Measurements from ENCODE around the gene SERP2. TPM values are rescaled to one million over a fixed set of nuclear protein-coding genes. Genes with fewer than 3 reads are reported as not detected.

SERP2 gene
- total RNA-seq, 1 donor from 2014 or later: 2.4 TPM

DNA sequence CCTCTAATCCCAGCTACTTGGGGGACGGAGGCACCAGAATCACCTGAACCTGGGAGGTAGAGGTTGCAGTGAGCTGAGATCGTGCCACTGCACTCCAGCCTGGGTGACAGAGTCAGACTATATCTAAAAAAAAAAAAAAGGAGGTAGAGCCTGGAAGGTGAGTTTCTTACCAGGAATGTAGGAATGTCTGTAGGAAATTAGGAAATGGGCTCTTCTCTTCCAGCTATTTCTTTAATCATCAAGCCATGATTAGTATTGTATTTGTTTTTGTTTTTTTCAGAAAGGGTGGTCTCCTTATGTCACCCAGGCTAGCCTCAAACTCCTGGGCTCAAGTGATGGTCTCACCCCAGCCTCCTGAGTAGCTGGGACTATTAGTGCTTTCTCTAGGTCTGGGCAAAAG is 26.3 kb upstream of the SERP2 start:
- Histone ChIP-seq H3K4me3 (ENCODE audit: insufficient read depth, low read depth, low read length) (no peak overlapping the region), H4K20me1 (ENCODE audit: insufficient read depth, low read length) (no peaks in the 10 kb centered on the region), H3K4me1 (ENCODE audit: insufficient read depth, low read length) (no peaks in the 10 kb centered on the region), H3K27ac (ENCODE audit: low read depth, low read length) (no peak overlapping the region), H3K9me3 (ENCODE audit: insufficient read depth, low read depth, low read length) (no peaks in the 10 kb centered on the region), H2AFZ (ENCODE audit: low read depth, low read length) (no peak overlapping the region), H3K9ac (ENCODE audit: low read length) (no peak overlapping the region), H3K27me3 (ENCODE audit: insufficient read depth, low read length) (no peaks in the 10 kb centered on the region), H3K79me2 (ENCODE audit: insufficient read depth, low read length) (no peaks in the 10 kb centered on the region), H3K4me2 (ENCODE audit: low read length) (no peak overlapping the region), H3K36me3 (ENCODE audit: insufficient read depth, low read length) (no peaks in the 10 kb centered on the region)
- H3K27me3 Mint-ChIP-seq (ENCODE audit: low read depth, unreplicated experiment): peaks cover 2% of the 10 kb centered on the region
- peaks cover 1% of the 10 kb centered on the region for H3K4me1 Mint-ChIP-seq (ENCODE audit: low read depth, unreplicated experiment)
- no peaks in the 10 kb centered on the region for H3K9me3 Mint-ChIP-seq (ENCODE audit: unreplicated experiment)
- TF ChIP-seq, protein P1, sequence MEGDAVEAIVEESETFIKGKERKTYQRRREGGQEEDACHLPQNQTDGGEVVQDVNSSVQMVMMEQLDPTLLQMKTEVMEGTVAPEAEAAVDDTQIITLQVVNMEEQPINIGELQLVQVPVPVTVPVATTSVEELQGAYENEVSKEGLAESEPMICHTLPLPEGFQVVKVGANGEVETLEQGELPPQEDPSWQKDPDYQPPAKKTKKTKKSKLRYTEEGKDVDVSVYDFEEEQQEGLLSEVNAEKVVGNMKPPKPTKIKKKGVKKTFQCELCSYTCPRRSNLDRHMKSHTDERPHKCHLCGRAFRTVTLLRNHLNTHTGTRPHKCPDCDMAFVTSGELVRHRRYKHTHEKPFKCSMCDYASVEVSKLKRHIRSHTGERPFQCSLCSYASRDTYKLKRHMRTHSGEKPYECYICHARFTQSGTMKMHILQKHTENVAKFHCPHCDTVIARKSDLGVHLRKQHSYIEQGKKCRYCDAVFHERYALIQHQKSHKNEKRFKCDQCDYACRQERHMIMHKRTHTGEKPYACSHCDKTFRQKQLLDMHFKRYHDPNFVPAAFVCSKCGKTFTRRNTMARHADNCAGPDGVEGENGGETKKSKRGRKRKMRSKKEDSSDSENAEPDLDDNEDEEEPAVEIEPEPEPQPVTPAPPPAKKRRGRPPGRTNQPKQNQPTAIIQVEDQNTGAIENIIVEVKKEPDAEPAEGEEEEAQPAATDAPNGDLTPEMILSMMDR (IDR thresholded peaks at IDR 0.05; ENCODE audit: insufficient read depth, low read depth, low read length): no peak
- no peak for TF ChIP-seq EZH2 (IDR thresholded peaks at IDR 0.05; ENCODE audit: insufficient read depth, low read length)
- H3K4me3 Mint-ChIP-seq (ENCODE audit: unreplicated experiment): no peak overlapping the region
- FAIRE-seq (no peak), DNase-seq (ENCODE audit: low read depth) (no peak)
- peaks cover 2% of the 10 kb centered on the region for H3K36me3 Mint-ChIP-seq (ENCODE audit: low read depth, unreplicated experiment)
- no peak overlapping the region for H3K27ac Mint-ChIP-seq (ENCODE audit: unreplicated experiment)

DNA sequence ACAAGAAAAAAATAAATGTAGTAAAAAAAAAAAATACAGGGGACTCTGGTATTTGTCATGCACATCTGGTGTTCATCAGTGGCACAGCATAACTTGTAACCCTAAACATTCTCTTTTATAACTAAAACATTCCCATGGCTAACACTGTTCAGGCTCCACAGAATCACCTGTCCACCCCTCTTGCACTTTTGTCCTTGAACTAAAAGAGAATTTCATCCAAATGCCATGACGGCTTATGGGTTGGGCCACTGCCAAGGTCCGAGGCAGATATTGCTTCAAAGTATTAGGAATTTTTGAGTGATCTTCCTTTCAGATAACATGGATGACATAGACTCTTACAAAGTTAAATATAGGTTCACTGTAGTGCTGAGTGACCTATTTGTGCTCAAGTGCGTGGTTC is 25.7 kb upstream of the SERP2 start:
- Histone ChIP-seq H3K4me3 (ENCODE audit: insufficient read depth, low read depth, low read length) (no peak overlapping the region), H3K79me2 (ENCODE audit: insufficient read depth, low read length) (no peaks in the 10 kb centered on the region), H2AFZ (ENCODE audit: low read depth, low read length) (no peak overlapping the region), H4K20me1 (ENCODE audit: insufficient read depth, low read length) (no peaks in the 10 kb centered on the region), H3K27me3 (ENCODE audit: insufficient read depth, low read length) (no peaks in the 10 kb centered on the region), H3K4me2 (ENCODE audit: low read length) (no peak overlapping the region), H3K9me3 (ENCODE audit: insufficient read depth, low read depth, low read length) (no peaks in the 10 kb centered on the region), H3K9ac (ENCODE audit: low read length) (no peak overlapping the region), H3K27ac (ENCODE audit: low read depth, low read length) (no peak overlapping the region), H3K4me1 (ENCODE audit: insufficient read depth, low read length) (no peaks in the 10 kb centered on the region), H3K36me3 (ENCODE audit: insufficient read depth, low read length) (no peaks in the 10 kb centered on the region)
- no peak overlapping the region for H3K4me3 Mint-ChIP-seq (ENCODE audit: unreplicated experiment)
- TF ChIP-seq, protein P1 (IDR thresholded peaks at IDR 0.05; ENCODE audit: insufficient read depth, low read depth, low read length): no peak
- no peak for TF ChIP-seq EZH2 (IDR thresholded peaks at IDR 0.05; ENCODE audit: insufficient read depth, low read length)
- no peak overlapping the region for H3K27ac Mint-ChIP-seq (ENCODE audit: unreplicated experiment)
- no peak for DNase-seq (ENCODE audit: low read depth)
- H3K4me1 Mint-ChIP-seq (ENCODE audit: low read depth, unreplicated experiment): peaks cover 7% of the 10 kb centered on the region
- H3K9me3 Mint-ChIP-seq (ENCODE audit: unreplicated experiment): no peaks in the 10 kb centered on the region
- peaks cover 2% of the 10 kb centered on the region for H3K27me3 Mint-ChIP-seq (ENCODE audit: low read depth, unreplicated experiment)
- no peak for FAIRE-seq
- H3K36me3 Mint-ChIP-seq (ENCODE audit: low read depth, unreplicated experiment): peaks cover 2% of the 10 kb centered on the region

DNA sequence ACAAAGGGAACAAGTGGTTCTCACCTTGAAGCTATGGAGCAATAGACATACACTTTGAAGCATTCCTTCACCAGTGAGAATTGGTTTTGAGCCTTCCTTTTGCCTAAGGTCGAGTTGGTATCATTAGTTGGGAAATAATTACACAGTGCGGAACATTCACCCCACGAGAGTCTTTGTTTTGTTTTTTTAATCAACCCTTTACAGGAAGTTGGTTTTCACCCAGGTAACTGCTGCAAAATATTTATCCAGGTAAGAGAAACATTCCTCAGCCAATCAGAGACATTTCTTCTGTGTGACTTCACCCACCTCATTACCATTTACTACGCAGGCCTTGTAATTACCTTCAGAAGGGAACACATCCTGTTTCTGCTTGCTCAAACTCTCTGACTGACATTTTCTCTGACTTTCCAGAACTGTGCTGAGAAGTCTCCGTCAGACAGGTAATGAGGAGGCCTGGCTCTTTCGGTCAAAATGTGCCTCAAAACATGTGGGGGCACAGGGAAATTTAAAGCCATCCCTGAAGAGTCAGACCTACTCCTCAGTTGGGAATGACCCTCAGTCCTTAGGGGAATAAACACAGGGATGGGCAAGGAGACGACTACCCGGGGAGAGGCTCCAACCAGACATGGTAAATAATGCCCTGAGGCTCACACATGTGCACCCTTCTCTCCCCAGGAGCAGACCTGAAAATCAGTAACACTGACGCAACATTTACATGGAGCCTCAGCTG is 22.7 kb upstream of the SERP2 start:
- FAIRE-seq: no peak

More for the DNA sequence above, 22.7 kb upstream of the SERP2 start:
- no peaks in the 10 kb centered on the region for H3K9me3 ChIP-seq (ENCODE audit: insufficient read depth, low read depth, low read length)
- H3K9ac ChIP-seq (ENCODE audit: low read length): no peak overlapping the region
- no peaks in the 10 kb centered on the region for H3K27me3 ChIP-seq (ENCODE audit: insufficient read depth, low read length)
- no peaks in the 10 kb centered on the region for H3K4me1 ChIP-seq (ENCODE audit: insufficient read depth, low read length)
- no peak for DNase-seq (ENCODE audit: low read depth)
- no peak overlapping the region for H3K4me3 ChIP-seq (ENCODE audit: insufficient read depth, low read depth, low read length)
- H3K9me3 Mint-ChIP-seq (ENCODE audit: unreplicated experiment): no peaks in the 10 kb centered on the region
- no peaks in the 10 kb centered on the region for H4K20me1 ChIP-seq (ENCODE audit: insufficient read depth, low read length)
- TF ChIP-seq EZH2 (IDR thresholded peaks at IDR 0.05; ENCODE audit: insufficient read depth, low read length): no peak
- TF ChIP-seq, protein P1 (IDR thresholded peaks at IDR 0.05; ENCODE audit: insufficient read depth, low read depth, low read length): no peak
- H3K36me3 ChIP-seq (ENCODE audit: insufficient read depth, low read length): no peaks in the 10 kb centered on the region
- H3K36me3 Mint-ChIP-seq (ENCODE audit: low read depth, unreplicated experiment): peaks cover 2% of the 10 kb centered on the region
- no peak overlapping the region for H2AFZ ChIP-seq (ENCODE audit: low read depth, low read length)
- H3K27ac ChIP-seq (ENCODE audit: low read depth, low read length): no peak overlapping the region
- no peaks in the 10 kb centered on the region for H3K79me2 ChIP-seq (ENCODE audit: insufficient read depth, low read length)
- H3K27ac Mint-ChIP-seq (ENCODE audit: unreplicated experiment): no peak overlapping the region
- no peak overlapping the region for H3K4me3 Mint-ChIP-seq (ENCODE audit: unreplicated experiment)
- peaks cover 9% of the 10 kb centered on the region for H3K4me1 Mint-ChIP-seq (ENCODE audit: low read depth, unreplicated experiment)
- H3K4me2 ChIP-seq (ENCODE audit: low read length): no peak overlapping the region
- H3K27me3 Mint-ChIP-seq (ENCODE audit: low read depth, unreplicated experiment): peaks cover 4% of the 10 kb centered on the region
